GM18868 (cell line): ENCODE data around the gene AAMP.
"Not testable (repeated sequence)": the region's sequence is repeated elsewhere in the genome, so short reads cannot be mapped to it uniquely, and the experiment has no call there.

ENCODE experiments used
- ATAC-seq: cut with Tn5 transposase; IDR thresholded peaks from one replicate; pipeline ENCODE4 v1.9.1; 2021; ENCODE audit warnings: mild to moderate bottlenecking, moderate library complexity; ENCODE audit not compliant: unreplicated experiment

The AAMP gene, protein sequence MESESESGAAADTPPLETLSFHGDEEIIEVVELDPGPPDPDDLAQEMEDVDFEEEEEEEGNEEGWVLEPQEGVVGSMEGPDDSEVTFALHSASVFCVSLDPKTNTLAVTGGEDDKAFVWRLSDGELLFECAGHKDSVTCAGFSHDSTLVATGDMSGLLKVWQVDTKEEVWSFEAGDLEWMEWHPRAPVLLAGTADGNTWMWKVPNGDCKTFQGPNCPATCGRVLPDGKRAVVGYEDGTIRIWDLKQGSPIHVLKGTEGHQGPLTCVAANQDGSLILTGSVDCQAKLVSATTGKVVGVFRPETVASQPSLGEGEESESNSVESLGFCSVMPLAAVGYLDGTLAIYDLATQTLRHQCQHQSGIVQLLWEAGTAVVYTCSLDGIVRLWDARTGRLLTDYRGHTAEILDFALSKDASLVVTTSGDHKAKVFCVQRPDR

DNA sequence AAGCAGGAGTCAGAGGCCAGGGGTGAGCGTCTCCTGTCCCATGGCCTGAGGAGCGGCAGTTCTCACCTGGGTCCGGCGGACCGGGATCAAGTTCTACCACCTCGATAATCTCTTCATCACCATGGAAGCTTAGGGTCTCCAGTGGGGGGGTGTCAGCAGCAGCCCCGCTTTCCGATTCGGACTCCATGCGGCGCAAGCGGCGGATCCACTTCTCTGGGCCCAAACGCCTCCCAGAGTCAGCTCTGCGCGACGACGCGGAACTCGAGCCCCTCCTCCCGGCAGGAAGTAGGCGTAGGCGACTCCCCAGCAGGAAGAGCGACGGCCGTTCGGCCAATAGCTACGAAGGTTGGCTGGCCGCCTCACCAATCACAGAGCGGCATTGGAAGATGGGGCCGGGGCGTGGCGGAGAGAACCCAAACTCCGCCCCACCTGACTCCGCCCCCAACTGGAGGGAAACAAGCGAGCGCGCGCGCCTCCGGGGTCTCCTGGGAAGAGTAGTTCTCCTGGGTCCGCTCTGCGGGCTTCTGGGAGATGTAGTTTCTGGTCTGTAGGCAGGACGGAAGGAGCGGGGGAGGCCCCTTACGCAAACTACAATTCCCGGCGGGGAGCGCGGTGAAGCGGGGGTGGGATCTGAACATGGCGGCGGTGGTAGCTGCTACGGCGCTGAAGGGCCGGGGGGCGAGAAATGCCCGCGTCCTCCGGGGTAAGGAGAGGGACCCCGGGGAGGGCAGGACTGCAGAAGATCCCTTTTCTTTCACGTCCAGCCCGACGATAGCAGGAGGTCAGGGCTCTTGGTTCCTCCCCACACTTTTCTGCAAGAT, at the start of gene AAMP, which contains the start of gene PNKD:
AAMP (minus strand) TSS at position 238 of the 821 bp plus-strand sequence; CDS start at position 187, 51 bp downstream.
PNKD (plus strand) TSS at position 620 of the 821 bp plus-strand sequence; CDS start at position 637, 17 bp downstream.
- ATAC-seq, result peak; percentile 88

DNA sequence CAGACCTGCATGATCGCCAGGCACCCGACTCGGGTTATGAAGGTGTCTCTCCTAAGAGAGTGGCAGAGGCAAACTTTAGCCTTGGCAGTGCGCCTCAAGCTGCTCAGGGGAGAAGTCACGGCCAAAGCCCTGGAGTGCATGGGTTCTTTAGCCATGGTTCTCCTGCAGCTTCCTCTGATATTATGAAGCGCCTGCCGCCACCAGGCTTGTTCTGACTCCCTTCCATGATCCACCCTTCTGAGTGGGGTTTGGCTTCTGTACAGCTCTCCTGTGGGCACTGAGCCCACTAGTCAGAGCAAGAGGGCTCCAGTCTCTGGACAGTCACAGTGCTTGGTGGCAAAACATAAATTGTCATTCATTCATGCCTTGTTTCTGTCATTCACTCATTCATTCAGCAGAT, 48.3 kb upstream of the AAMP start:
- no peak for ATAC-seq

DNA sequence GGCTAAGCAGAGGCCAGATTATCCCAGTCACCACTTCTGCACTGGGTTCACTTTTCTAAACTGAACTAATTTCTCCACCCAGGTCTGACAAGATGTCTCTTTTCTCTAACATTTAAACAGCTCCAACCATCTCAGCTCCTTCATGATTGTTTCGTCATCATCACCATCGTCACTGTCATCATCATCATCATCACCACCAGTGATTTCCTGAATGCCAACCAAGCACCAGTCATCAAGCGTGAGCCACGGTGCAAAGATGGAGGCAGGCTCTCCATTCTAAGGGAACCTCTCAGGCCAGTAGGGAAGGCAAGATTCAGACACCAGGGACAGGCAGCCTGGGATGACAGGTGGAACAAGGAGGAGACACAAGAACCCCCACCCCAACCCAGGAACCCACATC, 47.9 kb upstream of the AAMP start:
- ATAC-seq, result no peak

DNA sequence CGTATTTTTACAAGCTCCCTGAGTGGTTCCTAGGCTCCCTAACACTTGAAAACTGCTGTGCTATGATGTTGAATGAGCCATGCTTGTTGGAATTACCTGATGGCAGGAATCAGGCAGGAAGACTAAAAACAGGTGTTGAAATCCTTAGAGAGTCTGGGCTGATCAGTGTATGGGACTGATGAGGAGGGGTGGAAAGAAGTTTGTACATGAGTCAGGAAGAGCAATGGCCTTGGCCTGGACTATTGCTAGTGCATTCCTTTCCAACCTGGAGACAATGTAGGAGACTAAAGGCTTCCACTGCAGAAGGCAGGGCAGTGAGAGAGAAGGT, 47.3 kb upstream of the AAMP start:
- no peak for ATAC-seq

DNA sequence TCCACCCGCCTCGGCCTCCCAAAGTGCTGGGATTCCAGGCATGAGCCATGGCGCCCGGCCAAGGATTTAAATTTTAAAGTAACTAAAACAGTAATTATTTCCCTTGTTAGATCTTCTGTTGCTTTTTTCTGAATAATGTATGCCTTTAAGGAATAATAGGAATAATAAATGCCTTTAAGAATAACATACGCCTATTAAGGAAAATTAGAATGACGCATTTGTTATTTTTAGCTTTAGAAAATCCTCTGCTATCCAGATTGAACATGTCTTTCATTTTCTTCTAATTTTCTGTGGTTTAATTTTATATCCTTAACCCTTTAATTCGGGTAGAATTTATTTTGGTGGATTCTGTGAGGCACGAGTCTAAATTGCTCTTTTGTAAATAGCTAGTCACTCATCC, 45.5 kb upstream of the AAMP start:
- no peak for ATAC-seq

DNA sequence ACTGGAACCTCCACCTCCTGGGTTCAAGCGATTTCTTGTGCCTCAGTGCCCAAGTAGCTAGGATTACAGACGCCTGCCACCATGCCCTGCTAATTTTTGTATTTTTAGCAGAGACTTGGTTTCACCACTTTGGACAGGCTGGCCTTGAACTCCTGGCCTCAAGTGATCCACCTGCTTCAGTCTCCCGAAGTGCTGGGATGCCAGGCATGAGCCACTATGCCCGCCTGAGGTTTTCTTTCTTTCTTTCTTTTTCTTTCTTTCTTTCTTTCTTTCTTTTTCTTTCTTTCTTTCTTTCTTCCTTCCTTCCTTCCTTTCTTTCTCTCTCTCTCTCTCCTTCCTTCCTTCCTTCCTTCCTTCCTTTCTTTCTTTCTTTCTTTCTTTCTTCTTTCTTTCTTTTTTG, 44.8 kb upstream of the AAMP start:
- not testable (repeated sequence) for ATAC-seq

DNA sequence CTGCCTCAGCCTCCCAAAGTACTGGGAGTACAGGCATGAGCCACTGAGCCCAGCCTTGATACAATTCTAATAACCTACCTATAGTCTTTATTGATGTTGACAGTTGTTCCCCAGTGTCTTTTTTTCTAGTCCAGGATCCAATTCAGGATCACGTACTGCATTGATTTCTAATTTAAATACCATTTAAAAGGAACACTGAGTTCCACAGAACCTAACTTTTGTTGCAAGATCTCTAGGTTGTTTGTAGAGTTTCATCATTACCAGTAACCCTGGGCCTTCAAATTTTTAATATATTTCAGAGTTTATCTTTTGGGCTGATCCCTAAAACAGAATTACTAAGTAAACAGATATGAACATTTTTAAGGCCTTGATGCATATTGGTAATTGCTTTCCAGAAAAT, 43.4 kb upstream of the AAMP start:
- ATAC-seq, result no peak

DNA sequence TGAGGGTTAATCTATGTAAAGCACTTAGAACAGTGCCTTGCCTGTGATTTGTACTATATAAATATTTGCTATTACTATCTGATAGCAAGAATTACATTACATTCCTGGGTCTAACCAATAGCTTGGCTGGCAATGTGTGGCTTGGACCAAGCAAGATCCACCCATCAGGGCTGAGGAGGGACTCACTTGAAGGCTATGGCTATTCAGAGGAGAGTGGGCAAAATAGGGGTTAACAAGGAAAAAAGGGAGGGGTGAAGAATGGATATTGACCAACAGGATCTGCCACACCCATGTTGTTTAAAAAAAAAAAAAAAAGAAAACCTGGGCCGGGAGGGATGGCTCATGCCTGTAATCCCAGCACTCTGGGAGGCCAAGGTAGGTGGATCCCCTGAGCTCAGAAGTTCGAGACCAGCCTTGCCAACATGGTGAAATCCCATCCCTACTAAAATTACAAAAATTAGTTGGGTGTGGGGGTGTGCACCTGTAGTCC, 42.4 kb upstream of the AAMP start:
- no peak for ATAC-seq

DNA sequence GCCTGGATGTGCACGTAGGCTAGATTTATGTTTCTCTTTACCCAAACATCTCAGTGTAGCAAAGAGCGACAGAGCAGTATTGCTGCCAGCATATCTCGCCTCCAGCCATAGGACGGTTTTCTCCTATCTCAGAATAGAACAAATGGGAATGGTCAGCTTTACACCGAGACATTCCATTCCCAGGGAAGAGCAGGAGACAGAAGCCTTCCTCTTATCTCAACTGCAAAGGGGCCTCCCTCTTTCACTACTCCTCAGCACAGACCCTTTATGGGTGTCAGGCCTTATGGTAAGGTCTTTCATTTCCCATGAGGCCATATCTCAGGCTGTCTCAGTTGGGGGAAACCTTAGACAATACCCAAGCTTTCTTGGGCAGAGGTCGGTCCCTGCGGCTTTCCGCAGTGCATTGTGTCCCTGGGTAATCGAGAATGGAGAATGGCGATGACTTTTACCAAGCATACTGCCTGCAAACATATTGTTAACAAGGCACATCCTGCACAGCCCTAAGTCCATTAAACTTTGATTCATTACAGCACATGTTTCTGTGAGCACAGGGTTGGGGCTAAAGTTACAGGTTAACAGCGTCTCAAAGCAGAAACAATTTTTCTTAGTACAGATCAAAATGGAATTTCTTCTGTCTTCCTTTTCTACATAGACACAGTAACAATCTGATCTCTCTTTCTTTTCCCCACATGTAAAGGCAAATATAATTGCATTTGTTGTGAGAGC, 41.8 kb upstream of the AAMP start:
- not testable (repeated sequence) for ATAC-seq

DNA sequence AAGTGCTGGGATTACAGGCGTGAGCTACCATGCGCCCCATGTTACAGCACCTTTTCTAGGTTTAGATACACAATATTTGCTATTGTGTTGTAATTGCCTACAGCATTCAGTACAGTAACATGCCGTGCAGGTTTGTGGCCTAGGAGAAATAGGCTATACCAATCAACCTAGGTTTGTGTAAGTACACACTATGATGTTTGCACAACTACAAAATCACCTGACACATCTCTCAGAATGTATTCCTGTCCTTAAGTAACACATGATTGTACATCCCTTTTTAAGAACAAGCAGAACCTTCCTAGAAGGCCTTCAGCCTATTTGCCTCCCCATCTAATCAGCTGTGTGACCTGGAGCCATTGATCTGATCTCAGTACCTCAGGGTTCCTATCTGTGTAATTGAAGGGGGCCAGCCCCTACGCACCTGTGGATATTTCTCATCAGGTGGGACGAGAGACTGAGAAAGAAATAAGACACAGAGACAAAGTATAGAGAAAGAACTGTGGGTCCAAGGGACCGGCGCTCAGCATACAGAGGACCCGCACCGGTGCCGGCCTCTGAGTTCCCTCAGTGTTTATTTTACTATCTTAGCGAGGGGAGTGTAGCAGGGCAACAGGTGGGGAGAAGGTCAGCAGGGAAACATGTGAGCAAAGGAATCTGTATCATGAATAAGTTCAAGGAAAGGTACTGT, 41.1 kb upstream of the AAMP start:
- ATAC-seq, result no peak

DNA sequence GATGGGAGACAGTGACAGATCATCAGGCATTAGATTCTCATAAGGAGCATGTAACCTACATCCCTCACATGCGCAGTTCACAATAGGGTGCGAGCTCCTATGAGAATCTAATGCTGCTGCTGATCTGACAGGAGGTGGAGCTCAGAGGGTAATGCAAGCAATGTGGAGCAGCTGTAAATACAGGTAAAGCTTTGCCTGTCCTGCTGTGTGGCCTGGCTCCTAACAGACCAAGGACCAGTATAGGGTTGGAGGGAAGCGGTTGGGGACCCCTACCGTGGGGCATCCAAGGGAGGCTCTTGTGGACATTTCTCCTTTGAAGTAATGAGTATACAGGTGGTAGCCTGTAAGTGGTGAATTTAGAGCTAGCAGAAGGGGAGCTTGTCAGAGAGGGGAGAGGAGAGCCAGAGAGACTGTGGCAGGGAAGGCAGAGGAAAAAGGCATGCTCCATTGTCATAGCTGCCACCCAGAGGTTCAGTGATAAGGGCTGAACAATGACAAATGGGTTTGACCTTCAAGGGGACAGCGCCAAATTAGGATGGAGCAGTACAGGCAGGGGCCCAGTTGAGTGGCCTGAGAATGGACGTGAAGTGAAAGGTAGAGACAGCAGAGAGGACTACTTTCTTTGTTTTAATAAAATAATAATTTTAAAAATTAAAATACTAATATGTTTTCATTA, 37.6 kb upstream of the AAMP start:
- no peak for ATAC-seq

DNA sequence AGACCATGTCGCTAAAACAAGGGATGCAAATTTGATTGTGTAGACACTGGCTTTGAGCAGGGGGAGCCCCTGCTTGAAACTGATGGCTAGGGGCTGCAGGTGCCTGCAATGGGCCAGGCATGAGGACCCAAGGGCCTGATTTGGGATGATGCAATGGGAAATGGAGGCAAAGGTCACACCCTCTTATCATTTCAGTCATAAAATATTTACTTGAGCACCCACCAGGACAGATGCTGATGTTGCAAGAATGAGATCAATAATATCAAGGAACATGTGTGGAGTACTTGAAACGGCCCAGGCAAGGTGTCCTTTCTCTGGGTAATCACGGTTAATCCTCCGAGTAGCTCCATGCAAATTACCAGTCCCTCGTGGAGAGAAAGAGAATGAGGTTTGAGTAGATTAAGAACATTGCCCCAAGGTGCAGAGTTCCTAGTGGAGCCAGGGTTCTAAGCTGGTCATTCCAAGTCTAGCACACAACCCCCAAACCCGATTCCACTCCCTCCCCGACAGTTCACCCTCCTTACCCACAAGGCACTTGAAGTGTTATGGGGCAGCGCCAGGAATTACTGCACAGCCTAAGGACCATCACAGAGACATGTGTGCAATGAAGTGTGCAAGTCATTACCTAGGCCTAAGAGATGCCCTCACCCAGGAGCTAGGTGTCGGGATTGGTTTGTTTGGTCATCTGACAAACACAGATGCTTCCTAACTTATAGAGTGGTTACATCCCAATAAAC, 36.4 kb upstream of the AAMP start:
- no peak for ATAC-seq

DNA sequence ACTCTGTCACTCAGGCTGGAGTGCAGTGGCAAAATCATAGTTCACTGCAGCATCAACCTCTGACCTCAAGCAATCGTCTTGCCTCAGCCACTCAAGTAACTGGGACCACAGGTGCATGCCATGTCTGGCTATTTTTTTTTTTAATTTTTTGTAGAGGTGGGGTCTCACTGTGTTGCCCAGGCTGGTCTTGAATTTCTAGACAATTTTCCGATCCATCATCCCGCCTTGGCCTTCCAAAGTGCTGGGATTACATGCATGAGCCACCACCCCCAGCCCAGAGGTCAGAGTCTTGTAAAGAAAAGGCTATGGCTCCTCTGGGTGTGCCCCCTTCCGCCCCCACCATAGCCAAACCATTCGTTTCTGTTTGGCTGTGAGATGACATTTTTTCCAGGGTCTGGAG, 35.4 kb upstream of the AAMP start:
- ATAC-seq, result no peak

DNA sequence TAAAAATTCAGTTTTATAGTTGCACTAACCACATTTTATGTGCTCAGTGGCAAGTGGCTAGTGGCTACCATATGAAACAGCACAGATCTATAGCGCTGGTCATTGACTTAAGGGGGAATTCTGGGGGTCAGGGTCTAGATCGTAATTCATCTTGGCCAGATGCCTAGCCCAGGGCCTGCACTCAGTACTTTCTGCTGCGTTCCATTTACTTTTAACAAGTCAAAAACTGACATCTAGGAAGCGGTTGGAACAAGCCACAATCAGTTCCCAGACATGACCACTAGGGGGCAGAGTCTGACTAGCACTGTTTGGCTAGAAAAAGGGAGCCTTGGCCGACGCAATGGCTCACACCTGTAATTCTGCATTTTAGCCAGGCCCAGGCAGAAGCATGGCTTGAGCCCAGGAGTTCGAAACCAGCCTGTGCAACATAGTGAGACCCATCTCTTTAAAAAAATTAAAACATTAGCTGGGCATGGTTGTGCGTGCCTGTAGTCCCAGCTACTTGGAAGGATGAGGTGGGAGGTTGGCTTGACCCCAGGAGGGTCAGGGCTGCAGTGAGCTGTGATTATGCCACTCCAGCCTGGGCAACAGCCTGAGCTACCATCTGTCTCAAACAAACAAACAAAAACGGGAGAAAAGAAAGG, 31.4 kb upstream of the AAMP start:
- peak; percentile 78 for ATAC-seq

DNA sequence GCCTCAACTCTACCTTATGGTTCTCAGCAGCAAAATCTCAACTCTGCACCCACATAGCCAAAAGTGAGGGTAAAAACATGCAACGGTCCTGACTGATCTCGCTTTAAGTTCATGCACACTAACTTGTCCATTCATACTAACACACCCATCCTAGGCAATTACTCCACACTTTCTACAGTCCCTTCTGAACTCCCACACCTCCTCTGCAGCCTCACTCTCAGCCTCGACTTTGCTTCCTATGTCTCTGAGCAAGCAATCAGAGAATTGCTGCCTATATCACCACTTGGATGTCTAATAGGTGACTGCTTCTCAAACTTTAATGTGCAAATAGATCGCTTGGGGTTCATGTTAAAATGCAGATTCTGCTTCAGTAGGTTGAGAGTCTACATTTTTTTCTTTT, 30.2 kb upstream of the AAMP start:
- ATAC-seq, result no peak

DNA sequence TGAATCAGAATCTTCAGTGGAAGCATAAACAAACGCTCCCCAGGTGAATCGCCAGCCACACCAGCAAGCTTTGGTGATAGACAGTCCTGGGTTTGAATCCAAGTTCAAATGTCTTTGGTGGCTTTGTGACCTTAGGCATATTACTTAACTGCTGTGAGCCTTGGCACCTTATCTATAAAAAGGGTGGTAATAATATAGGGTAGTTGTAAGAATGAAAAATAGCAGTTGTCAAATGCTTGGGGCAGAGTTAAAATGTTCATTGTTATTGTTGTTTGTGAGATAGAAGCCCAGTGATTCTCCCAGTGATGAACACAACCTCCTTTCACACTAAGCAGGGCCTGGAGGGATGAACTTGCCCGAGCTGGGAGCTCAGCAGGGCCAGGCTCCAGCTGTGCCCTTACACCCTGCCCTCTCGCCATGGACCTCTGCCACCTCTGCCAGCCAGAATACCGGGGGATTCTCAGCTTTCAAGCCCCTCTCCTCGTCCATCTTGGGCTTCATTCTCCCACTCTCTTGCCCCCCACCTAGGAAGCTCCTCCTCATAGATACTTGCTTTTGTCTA, 28.5 kb upstream of the AAMP start:
- ATAC-seq, result no peak

DNA sequence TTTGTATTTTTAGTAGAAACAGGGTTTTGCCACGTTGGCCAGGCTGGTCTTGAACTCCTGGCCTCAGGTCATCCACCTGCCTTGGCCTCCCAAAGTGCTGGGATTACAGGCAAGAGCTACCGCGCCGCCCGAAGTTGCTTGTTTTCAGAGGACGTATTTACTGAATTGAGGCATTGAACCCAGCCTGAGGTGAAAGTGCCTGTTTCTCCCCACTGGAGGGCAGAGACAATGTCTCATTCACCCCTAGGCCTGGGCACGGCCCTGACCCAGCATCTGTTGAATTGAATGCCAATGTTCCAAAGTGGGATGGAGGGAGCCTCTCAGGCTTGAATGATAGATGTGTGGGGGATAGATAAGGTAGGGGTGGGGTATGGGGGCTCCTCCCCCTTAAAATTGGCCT, 26.9 kb upstream of the AAMP start:
- ATAC-seq, result no peak

DNA sequence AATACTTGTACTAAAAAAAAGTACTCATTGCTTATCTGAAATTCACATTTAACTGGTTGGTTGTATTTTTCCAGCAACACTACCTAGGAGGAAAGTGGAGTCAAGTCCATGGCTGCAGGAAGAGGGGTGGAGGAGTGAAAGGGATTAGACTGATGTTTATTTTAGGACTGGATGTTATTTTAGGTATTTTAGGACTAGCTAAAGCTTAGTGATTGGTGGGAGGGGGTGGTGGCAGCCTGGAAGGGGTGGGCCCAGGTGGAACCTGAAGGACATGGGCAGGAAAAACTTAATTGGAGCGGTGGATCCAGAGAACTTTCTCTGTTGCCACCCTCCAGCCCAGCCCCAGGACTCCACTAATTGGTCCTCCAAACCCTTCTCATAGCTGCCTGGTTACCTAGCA, 26.3 kb upstream of the AAMP start:
- no peak for ATAC-seq

DNA sequence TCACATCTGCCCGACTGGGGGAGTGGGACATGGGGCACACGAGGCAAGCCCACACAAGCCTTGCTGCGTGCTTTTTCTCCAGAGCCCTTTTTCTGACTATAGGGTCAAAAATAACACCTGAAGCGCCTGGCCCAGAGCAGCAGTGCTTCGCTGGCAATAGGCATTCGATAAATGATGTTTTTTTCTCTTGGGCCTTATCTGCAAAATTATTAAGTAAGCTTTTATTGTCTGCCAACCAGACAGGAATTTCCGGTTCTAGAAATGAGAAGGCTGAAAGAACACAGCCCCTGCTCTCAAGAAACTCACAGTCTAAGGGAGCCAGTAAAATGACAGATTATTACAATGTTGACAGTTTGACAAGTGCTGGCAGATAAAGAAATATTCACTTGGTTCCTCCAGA, 25.1 kb upstream of the AAMP start:
- ATAC-seq, result no peak
